HG02642 (cell line): ENCODE measurements around the gene TEKT5.
"Not testable (repeated sequence)": the region's sequence is repeated elsewhere in the genome, so short reads cannot be mapped to it uniquely, and the experiment has no call there.

ENCODE experiments used
- ATAC-seq: cut with Tn5 transposase; IDR thresholded peaks from one replicate; pipeline ENCODE4 v1.9.1; 2021; ENCODE audit warnings: mild to moderate bottlenecking; ENCODE audit not compliant: unreplicated experiment, poor library complexity

Gene TEKT5

DNA sequence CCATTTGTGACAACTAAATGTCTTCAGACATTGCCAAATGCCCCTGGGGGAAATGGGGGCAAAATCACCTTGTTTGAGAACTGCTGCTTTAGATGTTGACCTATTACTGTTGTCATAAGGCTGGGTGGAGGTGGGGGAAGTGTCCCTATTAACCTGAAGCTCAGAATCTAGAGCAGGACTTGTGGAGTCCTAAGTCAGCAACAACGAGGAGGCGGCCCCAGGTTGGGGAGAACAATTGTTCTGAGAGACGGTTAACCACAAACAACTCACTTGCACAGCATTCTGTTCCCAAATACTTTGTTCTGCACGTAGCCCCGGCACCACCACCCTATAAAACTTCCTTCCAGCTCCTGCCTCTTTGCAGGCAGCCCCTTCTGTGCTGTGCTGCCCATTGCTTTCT is 32.5 kb downstream of the TEKT5 start:
- ATAC-seq, result no peak

DNA sequence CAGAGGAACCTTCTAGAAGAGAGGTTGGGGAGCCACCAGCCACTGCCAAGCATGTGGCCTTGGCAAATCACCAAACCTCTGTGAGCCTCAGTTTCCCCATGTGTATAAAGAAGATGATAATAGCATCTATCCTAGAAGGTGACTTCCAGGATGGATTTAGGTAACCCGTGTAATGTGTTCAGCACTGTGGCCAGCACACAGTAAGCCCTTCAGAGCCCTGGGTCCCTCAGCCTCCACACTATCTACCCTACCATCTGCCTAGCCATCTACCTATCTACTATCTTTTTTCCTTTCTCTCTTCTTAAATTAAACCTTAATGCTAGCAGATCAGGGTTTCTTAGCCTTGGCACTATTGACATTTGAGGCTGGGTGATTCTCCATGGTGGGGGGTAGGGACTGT is 33.0 kb downstream of the TEKT5 start:
- no peak for ATAC-seq

DNA sequence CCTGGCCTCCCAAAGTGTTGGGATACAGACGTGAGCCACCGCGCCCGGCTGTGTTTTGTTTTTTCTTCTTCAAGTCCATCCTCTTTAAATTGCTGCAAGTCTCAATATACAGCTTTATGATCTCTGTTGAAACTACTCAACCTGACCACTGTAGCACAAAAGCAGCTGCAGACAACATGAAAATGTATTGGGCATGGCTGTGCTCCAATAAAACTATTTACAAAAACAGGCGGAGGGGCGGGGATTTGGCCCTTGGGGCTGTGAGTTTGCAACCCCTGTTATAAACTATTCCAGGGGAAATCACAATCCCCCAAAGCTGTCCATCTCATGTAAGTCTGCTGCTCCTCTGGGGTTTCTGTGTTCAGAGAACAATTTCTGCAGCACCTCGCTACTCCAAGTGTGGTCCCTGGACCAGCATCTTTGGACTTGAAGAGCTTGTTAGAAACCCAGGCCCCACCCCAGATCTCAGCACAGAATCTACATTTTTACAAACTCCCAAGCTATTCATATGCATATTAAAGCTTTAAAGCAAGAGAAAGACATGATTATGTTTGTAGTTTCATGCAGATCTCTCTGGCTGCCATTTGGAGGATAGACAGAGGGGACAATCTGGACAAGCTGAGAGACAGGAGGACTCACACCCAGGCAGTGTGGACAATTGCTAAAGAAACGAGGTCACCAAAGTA is 33.6 kb downstream of the TEKT5 start:
- no peak for ATAC-seq

DNA sequence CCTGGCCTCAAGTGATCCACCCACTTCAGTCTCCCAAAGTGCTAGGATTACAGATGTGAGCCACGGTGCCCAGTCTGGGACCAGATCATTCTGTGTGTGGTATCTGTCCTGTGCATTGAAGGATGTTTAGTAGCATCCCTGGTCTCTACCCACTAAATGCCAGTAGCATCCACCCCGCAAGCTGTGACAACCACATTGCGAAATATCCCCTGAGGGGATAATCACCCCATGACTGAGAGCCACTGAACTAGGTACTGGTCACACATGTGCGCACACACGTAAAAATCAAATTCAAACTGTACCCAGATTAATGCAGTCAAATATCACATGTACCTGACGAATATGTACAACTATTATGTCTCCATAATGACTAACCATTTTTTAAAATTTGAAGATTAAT is 35.8 kb downstream of the TEKT5 start:
- ATAC-seq, result no peak

DNA sequence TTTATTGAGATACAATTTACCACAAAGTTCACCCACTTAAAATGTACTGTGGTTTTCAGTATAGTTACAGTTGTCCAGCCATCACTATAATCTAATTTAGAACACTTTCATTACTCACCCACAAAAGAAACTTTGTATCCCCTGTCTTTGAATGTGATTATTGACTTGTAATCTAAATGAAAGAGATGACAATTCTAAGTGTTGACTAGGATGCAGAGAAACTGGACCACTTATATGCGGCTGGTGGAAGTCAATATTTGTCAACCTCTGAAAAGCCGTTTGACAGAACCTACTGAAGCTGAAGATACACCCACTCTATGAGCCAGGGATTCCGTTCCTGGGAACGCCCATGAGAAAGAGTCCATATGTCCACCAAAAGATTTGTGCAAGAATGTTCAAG is 36.8 kb downstream of the TEKT5 start:
- no peak for ATAC-seq

DNA sequence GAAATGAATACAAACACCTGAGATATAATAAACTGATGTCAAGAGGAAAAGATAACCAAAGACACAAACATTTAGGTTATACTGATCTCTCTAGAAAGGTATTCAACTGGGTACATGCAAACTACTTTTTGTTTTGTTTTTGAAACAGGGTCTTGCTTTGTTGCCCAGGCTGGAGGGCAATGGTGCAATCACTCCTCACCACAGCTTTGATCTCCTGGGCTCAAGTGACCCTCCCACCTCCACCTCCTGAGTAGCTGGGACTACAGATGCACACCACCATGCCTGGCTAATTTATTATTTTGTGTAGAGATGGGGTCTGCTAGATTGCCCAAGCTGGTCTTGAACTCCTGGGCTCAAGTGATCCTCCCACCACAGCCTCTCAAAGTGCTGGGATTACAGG is 38.1 kb downstream of the TEKT5 start:
- no peak for ATAC-seq

DNA sequence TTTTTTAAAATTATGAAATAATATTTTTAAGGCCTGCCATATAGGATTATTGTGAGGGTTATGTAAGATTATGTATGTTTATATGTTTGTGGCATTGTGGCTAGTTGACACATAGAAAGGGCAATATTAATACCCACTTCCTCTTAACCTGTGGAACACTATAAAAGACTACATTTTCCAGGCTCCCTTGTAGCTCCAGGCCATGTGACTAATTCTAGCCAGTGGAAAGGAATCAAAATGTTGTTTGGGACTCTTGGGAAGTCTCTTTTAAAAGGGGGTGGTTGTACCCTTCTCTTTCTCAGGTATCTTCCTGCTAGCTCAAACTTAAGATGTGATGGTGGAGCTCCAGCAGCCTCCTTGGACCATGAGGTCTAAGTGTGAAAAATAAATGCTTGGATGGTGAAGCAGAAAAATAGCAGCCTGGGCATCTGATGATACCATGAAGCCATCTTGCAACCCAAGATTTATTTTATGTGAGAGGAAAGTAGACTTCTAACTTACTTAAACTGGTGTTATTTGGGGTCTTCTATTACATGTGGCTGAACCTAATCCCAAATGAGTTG is 39.2 kb downstream of the TEKT5 start:
- ATAC-seq, result no peak

DNA sequence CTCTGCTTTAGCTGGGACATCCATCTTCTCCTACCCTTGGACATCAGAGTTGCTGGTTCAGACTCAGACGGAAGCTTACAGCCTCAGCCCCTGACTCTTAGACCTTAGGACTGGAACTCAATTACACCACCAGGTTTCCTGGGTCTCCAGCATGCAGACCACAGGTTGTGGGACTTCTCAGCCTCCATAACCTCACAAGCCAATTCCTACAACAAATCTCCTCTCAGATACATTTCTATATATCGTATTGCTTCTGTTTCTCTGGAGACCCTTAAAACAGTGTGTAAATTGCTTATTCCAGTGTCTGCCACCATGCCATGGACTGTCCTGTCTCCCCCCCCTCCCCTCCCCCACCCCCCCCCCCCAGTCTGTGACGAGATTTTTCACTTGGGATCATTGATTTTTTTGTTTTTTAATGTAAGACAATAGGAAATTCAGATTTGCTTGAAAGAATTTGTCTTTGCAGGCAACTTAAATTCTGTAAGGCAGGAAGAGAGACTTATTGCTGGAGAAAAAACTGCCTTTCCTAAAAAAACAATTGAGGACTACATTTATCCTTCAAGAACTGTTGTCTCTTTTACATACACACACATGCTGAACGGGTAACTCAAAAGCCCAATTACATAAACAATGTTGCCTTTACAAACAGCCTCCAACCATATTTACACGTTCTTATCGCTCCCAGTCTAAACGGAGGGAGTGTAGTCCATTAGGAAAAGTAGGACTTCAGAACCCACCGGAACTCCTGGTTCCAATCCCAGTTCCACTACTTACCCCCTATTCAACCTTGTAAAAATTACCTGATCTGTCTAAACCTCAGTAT is 39.9 kb downstream of the TEKT5 start:
- no peak for ATAC-seq

DNA sequence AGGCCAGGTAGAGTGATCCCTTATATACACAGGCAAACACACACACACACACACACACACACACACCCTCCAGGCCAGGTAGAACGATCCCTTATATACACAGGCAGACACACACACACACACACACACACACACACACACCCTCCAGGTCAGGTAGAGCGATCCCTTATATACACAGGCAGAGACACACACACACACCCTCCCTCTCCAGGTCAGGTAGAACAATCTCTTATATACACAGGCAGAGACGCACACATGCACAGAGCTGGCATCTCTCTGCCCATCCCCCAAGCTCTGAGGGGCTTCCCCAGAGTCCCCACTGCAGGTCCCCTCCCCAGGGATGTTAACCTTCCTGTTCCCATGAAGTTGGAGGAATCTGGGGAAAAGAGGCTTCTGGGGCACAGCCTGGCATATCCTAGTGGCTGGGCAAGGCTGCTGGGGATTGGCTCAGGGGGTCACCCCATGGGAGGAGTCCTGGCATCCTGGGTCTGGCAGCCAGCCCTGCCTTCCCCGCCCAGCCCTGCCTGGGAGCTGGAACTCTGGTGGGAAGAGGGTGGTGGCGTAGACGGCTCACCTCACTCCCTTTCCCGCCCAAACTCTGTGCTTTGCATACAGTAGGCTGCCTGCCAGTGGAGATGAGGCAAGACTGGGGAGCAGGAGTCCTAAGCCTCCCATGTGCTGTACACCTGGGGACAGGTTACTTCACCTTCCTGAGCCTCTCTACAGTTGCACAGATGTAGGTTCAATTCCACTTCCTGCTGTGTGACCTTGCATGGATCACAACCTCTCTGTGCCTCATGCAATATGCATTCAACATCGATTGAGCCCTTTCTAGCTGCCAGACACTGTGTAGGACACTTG is 41.8 kb downstream of the TEKT5 start:
- ATAC-seq, result no peak

DNA sequence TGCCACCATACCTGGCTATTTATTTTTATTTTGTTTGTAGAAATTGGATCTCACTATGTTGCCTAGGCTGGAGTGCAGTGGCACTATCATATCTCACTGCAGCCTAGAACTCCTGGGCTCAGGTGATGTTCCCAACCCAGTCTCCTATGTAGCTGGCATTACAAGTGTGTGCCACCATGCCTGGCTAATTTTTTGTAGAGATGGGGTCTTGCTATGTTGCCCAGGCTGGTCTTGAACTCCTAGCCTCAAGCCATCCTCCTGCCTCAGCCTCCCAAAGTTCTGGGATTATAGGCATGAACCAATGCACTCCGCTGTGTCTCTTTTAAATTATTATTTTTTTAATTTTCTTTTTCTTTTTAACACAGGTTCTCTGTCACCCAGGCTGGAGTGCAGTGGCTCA is 45.6 kb downstream of the TEKT5 start:
- ATAC-seq, result not testable (repeated sequence)

DNA sequence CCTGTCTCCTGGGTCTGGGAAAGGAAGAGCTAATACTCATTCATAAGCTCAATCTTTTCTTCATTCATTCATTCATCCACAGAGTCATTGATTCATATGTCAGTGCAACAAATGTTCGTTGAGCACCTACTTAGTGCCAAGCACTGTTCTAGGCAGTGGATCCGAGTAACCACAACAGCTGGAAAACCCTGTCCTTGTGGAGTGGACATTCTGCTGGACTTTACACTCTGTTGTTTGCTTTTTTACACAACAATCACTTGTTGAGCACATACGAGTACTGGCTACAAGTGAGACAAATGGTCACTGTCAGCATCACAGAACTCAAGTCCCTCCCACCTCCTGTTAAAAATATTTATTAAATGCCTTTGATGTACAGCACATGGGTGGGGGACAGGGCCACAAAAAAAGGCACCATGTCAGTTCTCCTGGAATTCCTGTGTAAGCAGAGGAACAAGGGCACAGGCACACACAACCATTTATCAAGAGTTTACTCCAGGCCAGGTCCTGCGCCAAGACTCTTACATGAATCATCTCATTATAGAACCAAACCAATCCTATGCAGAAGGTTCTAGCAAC is 46.9 kb downstream of the TEKT5 start:
- no peak for ATAC-seq

DNA sequence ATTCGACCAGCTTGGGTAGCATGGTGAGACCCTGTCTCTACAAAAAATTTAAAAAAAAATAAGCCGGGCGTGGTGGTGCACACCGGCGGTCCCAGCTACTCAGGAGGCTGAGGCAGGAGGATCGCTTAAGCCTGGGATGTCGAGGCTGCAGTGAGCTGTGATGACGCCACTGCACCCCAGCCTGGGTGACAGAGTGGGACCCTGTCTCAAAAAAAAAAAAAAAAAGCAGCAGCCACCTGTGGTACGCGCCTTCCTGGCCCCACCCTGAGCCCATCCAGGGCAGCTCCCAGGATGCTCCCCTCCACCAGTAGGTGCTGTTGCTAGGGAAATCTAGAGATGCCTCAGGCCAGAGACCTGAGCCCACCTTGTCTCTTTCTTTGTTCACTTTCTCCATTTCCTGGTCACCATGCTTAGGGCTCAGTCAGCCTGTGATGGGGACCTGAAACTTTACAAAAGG is 47.4 kb downstream of the TEKT5 start:
- no peak for ATAC-seq

DNA sequence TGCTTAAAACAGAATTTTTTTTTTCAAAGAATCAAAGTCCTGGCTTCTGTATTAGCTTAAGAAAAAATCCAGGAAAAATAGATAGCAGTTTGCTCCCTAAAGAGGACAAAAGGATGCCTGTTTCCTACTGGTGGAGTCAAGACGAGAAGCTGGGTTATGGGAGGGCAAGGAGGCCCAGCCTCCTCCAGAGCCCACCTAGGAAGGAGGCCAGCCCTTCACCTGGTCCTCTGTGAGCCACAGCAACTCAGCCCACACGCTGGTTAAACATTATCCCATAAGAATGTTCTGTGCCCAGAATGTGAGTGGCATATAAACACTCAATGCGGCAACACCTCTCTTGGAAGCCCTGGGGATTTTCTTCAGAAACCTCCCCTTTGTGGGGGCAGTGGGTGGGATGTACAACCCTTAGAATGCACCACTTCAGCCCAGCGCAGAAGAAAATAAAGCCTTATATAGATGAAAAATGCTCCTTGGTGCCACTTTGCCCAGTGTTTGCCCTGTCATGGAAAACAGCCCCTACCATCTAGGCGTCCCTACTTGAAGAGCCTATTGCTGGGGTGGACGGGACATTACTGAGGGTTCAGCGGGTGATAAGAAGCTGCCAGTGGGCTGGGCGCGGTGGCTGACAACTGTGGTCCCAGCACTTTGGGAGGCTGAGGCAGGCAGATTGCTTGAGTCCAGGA is 48.0 kb downstream of the TEKT5 start:
- ATAC-seq, result no peak

DNA sequence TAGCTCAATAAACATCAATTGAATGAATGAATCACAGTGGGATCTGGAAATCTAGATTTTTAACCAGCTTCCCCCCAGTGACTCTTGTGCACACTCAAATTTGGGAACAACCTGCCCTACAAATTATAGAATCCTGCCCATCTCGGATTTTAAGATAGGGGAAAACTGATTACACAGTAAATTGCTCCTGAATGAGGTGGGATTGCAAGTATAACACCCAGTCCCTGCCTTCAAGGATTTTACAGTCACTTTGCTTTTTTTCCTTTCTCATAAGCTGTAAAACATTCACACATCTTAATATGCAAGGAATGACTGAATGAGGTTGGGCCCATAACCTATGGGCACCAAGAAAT is 48.5 kb downstream of the TEKT5 start:
- ATAC-seq, result no peak

DNA sequence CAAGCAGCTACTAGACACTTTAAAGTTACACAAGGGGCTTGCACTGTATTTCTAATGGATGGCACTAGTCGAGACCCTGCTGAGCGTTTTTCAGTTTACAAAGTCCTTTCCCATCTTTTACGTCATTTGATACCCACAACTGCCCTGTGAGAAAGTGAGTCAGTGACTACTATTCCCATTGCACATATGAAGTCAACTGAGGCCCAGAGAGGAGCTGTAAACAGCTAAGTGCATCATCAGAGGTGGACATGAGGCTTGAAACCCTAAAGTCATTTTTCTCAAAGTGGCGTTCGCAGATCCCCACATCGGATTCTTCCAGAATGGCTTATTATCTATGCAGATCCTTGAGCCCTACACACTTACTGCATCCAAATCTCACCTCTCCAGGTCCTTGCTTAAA is 50.6 kb downstream of the TEKT5 start:
- ATAC-seq, result no peak

DNA sequence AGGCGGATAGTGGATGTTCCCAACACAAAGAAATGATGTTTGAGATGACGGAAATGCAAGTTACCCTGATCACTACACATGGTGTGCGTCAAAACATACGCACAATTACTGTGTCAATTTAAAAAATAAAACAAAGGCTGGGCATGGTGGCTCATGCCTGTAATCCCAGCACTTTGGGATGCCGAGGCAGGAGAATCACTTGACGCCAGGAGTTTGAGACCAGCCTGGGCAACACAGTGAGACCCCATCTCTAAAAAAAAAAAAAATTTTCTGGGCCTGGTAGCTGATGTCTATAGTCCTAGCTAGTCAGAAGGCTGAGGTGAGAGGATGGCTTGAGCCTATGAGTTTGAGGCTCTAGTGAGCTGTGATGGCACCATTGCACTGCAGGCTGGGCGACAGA is 51.8 kb downstream of the TEKT5 start:
- no peak for ATAC-seq

DNA sequence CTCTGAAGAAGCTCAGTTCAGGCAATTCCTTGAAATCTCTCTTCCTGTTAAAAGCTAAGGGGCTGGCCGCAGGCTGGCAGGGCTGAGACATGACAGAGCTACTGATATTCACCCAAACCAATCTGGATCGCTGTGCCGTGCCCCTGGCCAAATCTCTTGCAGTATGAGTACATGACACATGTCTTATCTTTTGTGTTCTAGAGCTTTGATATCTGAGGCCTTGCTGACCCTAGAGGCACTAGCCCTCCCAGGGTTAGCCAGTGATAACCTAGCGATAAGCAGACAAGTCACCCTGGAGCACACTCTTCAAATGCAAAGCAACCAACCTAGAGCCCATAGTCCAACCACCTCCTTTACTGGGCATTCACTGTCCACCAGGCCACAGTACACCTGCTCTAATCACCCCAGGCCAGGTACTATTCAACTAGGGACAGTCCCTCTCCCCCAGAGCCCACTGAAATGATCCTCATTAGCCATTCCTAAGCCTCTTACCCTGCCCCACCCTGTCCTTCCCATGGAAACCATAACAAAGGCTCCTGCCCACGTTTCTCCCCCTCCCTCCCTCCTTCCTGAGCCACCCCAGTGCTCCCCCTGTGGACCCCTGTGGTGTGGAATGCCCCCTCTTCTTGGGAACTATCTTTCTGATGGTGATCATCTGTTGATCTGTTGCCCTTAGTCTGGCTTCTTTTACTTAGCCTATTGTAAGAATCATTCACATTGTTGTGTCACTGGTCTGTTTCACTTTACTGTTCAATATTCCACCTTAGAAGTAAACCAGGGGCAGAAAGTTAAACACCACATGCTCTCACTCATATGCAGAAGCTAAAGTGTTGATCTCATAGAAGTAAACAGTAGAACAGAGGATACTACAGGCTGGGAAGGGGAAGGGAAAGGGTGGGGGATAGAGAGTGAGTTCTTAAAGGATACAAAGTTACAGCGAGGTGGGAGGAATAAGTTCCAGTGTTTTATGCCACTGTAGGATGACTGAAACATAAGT is 52.5 kb downstream of the TEKT5 start:
- no peak for ATAC-seq

DNA sequence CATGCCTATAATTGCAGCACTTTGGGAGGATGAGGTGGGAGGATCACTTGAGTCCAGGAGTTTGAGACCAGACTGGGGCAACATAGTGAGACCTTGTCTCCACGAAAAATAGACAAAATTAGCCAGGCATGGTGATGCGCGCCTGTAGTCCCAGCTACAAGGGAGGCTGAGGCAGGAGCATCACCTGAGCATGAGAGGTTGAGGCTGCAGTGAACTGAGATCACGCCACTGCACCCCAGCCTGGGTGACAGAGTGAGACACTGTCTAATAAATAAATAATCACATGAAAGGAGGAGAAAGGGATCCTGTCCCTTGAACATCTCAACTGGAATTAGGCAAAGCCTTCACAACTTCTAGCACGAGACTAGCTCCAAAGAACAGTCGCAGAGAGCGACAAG is 53.2 kb downstream of the TEKT5 start:
- ATAC-seq, result no peak

DNA sequence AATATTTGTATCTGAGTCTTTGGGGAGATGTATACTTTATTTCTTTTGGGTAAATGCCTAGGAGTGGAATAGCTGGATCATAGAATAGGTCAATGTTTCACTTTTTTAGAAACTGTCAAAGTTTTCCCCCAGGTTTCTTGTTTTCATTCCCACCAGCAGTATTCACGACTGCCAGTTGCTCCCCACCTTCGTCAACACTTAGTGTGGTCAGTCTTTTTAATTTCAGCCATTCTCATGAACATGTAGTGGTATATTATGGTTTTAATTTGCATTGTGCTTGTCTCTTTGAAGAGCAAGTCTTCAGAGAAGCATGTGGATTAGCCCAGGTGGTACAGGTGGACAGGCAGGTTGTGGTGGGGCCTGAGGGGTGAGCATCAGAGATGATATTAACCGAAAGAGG is 53.8 kb downstream of the TEKT5 start:
- ATAC-seq, result no peak
